GM18526 (cell line): ENCODE data around the gene PRKAG1.

Experiments used
- POLR2A ChIP-seq: IDR thresholded peaks from 3 replicates; pipeline ENCODE4 v1.6.1; 2011; ENCODE audit not compliant: insufficient read length; ENCODE audit errors: extremely low read depth

Gene PRKAG1

GRCh38 chr12:49051777-49052438 lies 33.3 kb upstream of the PRKAG1 start:
- no peak for TF ChIP-seq POLR2A

DNA sequence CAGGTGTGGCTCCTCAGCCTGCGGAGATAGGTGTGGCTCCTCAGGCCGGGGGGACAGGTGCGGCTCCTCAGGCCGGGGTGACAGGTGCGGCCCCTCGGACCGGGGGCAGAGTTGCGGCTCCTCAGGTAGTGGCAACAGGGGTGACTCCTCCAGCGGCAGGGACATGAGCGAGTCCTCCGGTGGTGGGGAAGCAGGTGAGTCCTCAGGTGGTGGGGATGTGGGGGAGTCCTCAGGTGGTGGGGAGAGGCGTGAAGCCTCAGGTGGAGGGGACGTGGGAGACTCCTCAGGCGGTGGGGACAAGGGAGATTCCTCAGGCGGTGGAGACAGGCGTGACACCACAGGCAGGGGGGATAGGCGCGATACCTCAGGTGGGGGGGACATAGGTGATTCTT lies 32.8 kb upstream of the PRKAG1 start:
- TF ChIP-seq POLR2A: no peak

DNA sequence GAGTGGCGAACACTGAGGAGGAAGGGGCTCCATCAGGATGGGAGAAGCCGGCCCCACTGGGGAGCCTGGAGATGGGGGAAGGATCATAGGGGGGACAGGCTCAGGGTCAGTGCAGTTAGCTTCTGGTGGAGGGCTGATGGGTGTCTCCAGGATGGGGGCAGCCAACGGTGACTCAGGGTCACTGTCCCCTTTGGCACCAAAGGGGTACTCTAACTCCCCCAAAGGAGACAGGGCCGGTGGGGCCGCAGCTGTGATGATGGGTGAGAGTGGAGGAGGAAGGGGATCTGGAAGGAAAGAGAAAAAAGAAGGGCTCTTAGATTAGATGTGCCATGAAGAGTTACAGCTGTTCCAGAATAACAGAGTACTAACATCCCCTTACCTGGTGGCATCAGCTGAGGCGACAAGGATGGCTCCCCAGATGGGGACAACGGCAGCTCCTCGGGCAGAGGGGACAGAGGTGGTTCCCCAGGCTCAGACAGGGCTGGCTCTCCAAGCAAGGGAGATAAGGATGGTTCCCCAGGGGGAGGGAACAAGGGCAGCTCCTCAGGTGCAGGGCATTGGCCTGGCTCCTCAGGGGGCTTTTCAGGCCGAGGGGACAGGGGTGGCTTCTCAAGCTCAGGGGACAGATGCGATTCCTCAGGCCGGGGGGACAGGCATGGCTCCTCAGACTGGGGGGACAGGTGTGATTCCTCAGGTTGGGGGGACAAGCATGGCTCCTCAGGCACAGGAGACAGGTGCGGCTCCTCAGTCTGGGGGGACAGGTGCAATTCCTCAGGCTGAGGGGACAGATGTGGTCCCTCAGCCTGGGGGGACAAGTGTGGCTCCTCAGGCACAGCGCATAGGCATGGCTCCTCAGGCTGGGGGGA lies 32.2 kb upstream of the PRKAG1 start:
- no peak for TF ChIP-seq POLR2A

DNA sequence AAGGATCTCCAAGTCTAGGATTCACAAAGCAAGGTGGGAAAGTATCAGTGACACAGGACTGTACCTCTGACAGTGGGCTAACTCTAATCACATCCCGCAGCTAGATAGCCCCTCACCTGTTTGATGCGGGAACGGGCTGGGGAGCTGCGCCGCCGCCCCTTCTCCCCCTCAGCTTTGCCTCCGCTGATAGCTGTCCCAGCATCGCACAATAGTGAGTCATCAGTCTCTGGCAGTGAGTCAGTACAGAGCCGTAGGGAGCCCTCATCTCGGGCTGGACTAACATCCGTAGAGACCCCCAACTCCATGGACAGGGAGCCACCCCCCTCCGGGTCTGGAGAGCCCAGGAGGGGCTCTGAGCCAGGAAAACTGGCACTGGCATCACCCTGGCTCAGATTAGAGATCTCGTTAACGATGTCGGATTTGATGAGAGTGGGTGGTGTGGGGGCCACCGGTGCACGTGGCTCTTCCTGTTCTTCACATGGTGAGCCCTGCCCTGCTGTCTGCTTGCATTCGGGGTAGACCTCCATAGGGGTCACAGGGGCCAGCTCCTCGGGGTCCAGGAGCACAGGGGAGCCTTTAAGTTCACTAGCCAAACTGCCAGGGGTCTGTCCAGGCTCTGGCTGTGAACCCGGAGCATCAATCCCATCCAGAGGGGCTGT lies 31.1 kb upstream of the PRKAG1 start:
- no peak for TF ChIP-seq POLR2A

DNA sequence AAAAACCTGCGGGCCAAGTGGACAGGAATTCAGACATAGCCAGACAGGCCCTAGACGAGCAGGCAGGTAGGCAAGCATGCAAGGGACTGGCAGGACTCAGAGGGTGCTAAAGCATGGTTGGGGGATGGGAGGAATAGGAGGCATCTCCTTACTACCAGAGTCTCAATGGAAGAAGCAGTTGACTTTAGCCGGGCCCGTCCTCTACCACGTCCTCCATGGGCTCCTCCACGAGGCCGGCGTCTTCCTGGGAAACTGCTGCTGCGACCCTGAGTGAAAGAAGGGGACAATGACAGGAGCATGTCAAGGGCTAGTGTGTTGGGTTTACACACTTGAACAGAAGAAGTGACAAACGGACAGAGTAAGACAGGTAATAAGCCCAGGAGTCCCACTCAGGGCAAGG lies 30.4 kb upstream of the PRKAG1 start:
- no peak for TF ChIP-seq POLR2A

DNA sequence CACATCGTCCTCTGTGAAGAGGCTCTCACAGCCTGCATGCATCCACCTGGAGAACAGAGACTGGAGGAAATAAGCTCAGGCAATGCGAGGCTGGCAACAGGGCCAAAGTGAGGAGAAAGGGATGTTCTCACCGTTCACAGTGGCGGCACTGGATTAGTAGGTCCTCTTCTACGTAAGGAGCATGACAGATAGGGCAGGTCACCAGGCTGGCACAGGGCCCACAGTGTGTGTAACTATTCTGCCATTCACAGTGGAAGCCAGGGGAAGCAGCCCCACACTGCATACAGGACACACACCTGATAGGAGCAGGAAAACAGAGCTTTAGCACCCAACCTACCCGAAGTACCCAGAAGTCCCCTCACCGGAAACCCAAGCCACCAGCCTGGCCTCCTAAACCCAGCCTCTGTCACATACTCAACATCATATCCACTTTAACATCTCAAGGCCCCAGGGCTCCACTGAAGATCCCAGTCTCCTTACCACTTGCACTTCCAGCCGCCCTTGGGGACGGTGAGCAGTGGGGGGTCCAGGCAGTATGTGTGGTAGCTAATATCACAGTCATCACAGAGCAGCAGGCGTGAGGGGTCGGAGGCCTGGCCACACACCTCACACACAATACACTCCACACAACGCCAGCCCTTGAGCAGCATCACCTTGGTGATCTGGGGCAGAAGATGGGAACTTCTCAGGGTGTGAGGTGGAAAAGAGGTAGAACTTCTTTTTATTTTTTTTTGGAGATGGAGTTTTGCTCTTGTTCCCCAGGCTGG lies 27.7 kb upstream of the PRKAG1 start:
- TF ChIP-seq POLR2A: no peak

GRCh38 chr12:49044660-49045059 lies 26.1 kb upstream of the PRKAG1 start:
- no peak for TF ChIP-seq POLR2A

DNA sequence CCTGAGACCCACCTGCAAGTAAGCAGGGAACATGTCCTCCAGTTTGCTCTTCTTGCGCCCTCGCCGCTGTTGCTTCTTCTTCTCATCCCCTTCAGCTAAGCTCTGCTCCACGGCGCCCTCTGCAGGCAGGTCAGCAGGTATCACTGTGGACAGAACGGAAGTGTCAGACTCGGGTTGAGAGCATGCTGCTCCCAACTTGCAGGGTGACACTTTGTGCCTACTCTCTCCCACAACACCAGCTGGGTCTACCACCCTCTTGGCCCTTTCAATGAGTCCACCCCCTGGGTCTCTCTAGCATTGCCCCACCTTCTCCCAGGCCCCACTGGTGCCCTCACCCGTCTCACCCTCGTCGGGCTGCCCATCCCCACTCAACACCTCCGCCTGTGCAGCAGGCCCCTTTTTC lies 25.3 kb upstream of the PRKAG1 start:
- no peak for TF ChIP-seq POLR2A

DNA sequence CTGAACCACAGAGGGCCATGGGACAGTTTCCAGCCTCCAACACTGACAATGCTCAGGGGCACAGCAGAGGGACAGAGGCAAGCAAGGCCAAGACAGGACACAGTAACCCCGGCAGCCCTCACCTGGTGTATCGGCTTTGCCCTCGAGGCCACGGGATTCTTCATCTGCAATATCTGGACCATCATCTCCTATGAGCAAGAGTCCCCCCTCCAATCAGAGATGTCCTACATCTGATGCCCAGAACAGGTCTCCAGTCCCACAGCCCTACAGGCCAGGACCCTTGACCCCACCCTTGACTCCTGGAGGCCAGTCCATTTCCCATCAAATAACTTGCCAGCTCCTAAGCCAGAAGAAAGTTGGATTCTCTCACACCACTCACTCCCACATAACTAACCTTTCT lies 24.7 kb upstream of the PRKAG1 start:
- no peak for TF ChIP-seq POLR2A

- TF ChIP-seq POLR2A: no peak
Observed at GRCh38 chr12:49041881-49042484, 23.4 kb upstream of the PRKAG1 start.

DNA sequence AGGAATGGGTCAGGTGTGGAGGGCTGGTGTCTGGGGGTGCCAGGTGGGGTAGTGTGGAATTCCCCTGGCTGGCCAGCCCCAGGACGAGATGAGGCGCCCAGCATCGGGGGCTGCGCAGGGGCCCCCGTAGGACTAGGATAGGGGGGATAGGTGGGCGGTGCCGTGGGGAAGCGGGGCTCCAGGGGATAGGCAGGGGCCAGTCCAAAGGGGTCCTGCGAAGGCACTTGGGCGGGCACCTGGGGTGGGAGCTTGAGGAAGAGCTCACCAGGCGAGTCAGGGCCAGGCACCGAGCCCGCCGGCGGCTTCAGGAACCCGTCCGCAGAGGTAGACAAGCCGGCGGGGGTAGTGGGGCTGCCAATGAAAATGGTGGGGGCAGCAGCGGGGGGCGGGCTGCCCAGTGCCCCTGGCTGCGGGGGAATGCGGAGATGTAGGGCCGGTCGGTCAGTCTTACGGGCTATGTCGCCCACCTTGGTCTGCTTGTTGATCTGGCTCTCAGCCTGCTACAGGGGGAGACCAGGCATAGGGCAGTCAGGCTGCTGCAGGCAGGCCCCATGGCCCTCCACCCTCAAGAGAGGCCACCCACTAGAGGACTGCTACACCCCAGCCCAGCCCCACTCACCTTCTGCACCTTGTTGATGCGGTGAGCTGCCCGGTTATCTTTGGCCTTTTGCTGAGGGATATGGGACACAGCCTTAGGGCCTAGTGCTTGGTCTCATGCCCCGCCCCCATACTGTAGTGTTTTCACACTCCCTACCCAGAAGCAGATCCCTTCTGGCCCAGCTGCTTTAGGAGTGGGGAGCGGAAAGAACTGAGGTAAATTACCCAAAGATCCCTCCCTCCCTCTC lies 22.7 kb upstream of the PRKAG1 start:
- TF ChIP-seq POLR2A: no peak

DNA sequence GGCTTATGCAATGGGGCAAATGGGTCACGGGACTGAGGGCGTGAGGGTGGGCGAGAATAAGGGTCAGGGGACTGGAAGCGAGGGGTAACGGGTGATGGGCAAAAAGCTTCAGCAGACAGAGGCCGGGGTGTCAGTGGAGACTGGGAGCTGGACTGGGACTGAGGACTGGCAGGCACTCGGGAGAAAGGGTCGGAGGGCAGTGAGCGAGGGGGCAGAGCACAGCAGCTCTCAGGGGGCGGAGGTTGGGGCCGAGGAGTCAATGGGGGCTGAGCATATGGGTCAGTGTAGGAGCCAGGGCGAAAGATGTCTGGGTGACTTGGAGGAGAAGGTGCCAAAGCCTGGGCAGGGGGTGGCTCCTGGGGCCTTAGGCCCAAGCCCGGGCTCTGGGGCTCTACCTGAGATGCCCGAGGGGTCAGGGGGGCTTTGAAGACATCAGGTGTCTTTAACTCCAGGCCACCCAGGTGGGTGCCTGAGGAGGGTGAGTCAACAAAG lies 21.8 kb upstream of the PRKAG1 start:
- no peak for TF ChIP-seq POLR2A

DNA sequence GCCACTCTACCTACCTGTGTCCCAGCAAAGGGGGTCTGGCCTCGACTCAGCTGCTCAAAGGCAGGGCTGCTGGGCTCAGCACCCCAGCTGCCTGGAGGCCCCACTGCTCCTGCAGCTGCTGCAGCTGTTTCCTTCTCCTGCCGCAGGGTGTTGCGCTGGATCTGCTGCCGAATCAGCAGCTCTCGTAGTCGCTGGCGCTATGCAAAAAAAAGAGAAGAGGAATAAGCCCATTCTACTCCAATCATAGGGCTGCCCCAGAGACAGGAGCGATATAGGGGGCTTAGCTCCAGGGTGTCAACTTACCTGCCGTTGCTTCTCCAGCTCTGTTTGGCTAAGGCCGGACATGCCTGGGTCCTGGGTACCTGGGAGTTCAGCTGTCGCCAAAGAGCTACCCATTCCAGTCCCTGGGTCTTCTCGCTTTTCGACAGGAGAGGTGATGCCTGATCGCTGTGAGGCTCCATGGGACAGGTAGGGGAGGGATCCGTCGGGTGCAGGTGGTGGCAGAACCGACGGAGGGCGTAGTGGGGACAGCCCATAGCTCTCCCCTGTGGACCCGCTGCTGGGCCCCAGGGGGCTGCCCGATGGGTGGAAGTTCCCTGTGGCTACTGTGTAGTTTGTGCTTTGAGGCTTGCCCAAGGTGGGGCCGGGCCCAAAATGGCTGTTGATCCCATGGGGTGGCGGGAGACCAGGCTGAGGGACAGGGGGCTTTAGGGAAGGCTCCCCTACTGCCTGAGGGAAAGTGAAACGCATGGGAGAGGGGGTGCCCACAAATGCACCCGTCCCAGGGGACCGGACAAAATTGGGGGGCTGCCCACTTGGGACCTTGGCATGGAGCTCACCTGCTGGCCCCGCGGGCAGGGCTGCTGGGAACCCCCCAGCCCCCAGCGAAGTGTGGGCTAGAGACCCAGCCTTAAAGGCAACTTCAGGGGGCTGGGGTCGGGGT lies 21.1 kb upstream of the PRKAG1 start:
- TF ChIP-seq POLR2A: no peak
